ENCODE results near the gene ABCG4. TPM values are rescaled to one million over a fixed set of nuclear protein-coding genes. Genes with fewer than 3 reads are reported as not detected.

ABCG4 gene
- total and polyA plus RNA-seq, 2 of the 8 experiments (the other 6 are each of a cell fraction or from before 2014, with no cell fraction given) = 1.8 to 2.3 TPM

DNA sequence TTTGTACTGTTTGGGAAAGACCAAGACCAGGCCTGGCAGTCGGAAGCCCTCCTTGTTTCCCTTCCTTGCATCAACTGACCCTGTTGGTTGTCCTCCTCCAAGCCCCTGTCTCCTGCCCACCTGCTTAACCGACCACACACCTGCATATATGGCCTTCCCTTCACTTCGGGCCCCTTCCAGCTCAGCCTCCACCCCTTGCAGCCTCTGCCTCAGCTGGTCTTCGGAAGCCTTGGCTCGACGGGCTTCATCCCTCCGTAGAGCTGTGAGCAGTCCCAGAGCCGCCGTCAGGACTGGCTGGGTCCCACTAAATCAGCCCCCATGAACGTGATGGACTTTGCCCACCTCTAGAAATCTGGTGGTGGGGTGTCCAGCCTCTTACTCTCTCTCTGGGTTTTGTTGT is 44.8 kb downstream of the ABCG4 start:
- no peak overlapping the region for H3K14ac ChIP-seq (ENCODE audit: insufficient read length)
- H2AK5ac ChIP-seq (ENCODE audit: low read depth, low read length) = no peak overlapping the region
- H3K4me3 ChIP-seq (ENCODE audit: extremely low read depth in 1 of 4, insufficient read depth in 2 of 4, low read depth in 3 of 4, low read length in 4 of 4) = no peak overlapping the region
- DNase-seq (ENCODE audit: low read depth in 1 of 2, low spot score in 2 of 2) (no peak), FAIRE-seq (no peak)
- 87% methylated on average over 10 of the region's 10 CpGs; no CpG with 5 or more reads in 1 of the 2 experiments for WGBS, 2 experiments (ENCODE audit: extremely low coverage in 1 of 2, insufficient coverage in 1 of 2, insufficient read length in 1 of 2, insufficient replicate concordance in 2 of 2, low coverage in 1 of 2, low lambda C conversion rate in 2 of 2, missing lambda C conversion rate in 1 of 2)
- H2BK120ac ChIP-seq (replicated peaks; ENCODE audit: low read depth, low read length) = no peak overlapping the region
- H2BK15ac ChIP-seq (ENCODE audit: low read length) = peak overlapping the region; percentile 61; the same call in 1 of the 2 replicates
- no peak overlapping the region for H4K91ac ChIP-seq (replicated peaks; ENCODE audit: insufficient read length, low read length)
- no peak overlapping the region for H3K56ac ChIP-seq (replicated peaks; ENCODE audit: insufficient read length, low read depth, low read length)
- H3K36me3 ChIP-seq (ENCODE audit: control insufficient read depth in 2 of 4, insufficient read depth in 4 of 4, low read length in 3 of 4) = no peaks in the 10 kb centered on the region
- no peak overlapping the region; the same call in 1 of the 2 replicates for H4K8ac ChIP-seq (ENCODE audit: extremely low read depth, insufficient read depth, low read length)
- no peak overlapping the region for H2AFZ ChIP-seq (ENCODE audit: low read length)
- ChIA-PET POLR2A (ENCODE audit: partially characterized antibody) (interaction anchor here (1.4 to 2.9 kb wide), 3 partner anchors 11 to 25 kb away, joined by 5 to 7 read pairs (median 6); no protein-coding TSS in a partner anchor), CTCF (ENCODE audit: partially characterized antibody) (interaction anchor here (0.6 to 20.1 kb wide), 5 partner anchors 11 to 89 kb away, joined by 3 to 367 read pairs (median 33); partner anchors contain the start of genes ABCG4 and NHERF4)
- H3K79me2 ChIP-seq (ENCODE audit: control insufficient read depth in 1 of 2, insufficient read depth in 2 of 2, low read length in 2 of 2) = no peaks in the 10 kb centered on the region
- H3K27me3 ChIP-seq (replicated peaks in 1 of 4; ENCODE audit: control insufficient read depth in 3 of 4, extremely low read depth in 1 of 4, insufficient read depth in 3 of 4, low read length in 3 of 4) = no peaks in the 10 kb centered on the region
- H4K5ac ChIP-seq (ENCODE audit: insufficient read length, low read depth, low read length) = no peak overlapping the region
- no peak overlapping the region for H2BK5ac ChIP-seq (ENCODE audit: low read depth, low read length)
- H3K4me1 ChIP-seq (replicated peaks in 1 of 4; ENCODE audit: control insufficient read depth in 3 of 4, insufficient read depth in 4 of 4, low read length in 3 of 4) = peaks cover 0 to 5% (median under 1%) of the 10 kb centered on the region in 4 experiments; a peak in 4 of 7 replicates
- H3K27ac ChIP-seq (ENCODE audit: low read depth, low read length) = no peak overlapping the region
- 0 out of 2 replicates have a peak overlapping the region, but pooled peaks have one; percentile 27 for H2BK12ac ChIP-seq (ENCODE audit: low read depth, low read length)
- no peak overlapping the region for H2BK20ac ChIP-seq (ENCODE audit: low read length)
- H3K79me1 ChIP-seq (ENCODE audit: low read depth, low read length) = no peaks in the 10 kb centered on the region
- no peak overlapping the region for H3K23ac ChIP-seq (ENCODE audit: insufficient read length)
- no peak overlapping the region for H3K4me2 ChIP-seq (ENCODE audit: insufficient read depth in 1 of 2, low read depth in 2 of 2, low read length in 2 of 2)
- no peaks in the 10 kb centered on the region for H3K9me3 ChIP-seq (ENCODE audit: insufficient read depth in 2 of 2, low read depth in 1 of 2, low read length in 1 of 2)
- no peak overlapping the region for H3K9ac ChIP-seq (replicated peaks in 1 of 4; ENCODE audit: extremely low read depth in 1 of 4, low read depth in 3 of 4, low read length in 3 of 4)
- no peaks in the 10 kb centered on the region for H4K20me1 ChIP-seq (replicated peaks in 1 of 2; ENCODE audit: control insufficient read depth in 1 of 2, insufficient read depth in 2 of 2, low read length in 2 of 2)
- H3K23me2 ChIP-seq (ENCODE audit: low read depth, low read length) = no peaks in the 10 kb centered on the region
- H3K18ac ChIP-seq (ENCODE audit: extremely low read depth, low read length) = no peak overlapping the region
- no peak overlapping the region for H3K4ac ChIP-seq (replicated peaks; ENCODE audit: insufficient read length, low read depth, low read length)
- no peak for TF ChIP-seq NANOG (IDR thresholded peaks at IDR 0.05; ENCODE audit: insufficient read depth, low read depth, low read length, poor library complexity, severe bottlenecking)
- TF ChIP-seq, protein P1, sequence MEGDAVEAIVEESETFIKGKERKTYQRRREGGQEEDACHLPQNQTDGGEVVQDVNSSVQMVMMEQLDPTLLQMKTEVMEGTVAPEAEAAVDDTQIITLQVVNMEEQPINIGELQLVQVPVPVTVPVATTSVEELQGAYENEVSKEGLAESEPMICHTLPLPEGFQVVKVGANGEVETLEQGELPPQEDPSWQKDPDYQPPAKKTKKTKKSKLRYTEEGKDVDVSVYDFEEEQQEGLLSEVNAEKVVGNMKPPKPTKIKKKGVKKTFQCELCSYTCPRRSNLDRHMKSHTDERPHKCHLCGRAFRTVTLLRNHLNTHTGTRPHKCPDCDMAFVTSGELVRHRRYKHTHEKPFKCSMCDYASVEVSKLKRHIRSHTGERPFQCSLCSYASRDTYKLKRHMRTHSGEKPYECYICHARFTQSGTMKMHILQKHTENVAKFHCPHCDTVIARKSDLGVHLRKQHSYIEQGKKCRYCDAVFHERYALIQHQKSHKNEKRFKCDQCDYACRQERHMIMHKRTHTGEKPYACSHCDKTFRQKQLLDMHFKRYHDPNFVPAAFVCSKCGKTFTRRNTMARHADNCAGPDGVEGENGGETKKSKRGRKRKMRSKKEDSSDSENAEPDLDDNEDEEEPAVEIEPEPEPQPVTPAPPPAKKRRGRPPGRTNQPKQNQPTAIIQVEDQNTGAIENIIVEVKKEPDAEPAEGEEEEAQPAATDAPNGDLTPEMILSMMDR (IDR thresholded peaks at IDR 0.05; ENCODE audit: control extremely low read depth in 1 of 3, insufficient read depth in 1 of 3, low read depth in 1 of 3, low read length in 3 of 3) = no peak
- no peak for TF ChIP-seq RAD21 (IDR thresholded peaks at IDR 0.05 in 1 of 2, conservative IDR thresholded peaks at IDR 0.05 in 1 of 2; ENCODE audit: low read depth in 2 of 2, low read length in 2 of 2)
- TF ChIP-seq SAP30 (IDR thresholded peaks at IDR 0.05; ENCODE audit: insufficient read depth, insufficient replicate concordance, low read length) = no peak
- TF ChIP-seq TCF12 (IDR thresholded peaks at IDR 0.05; ENCODE audit: low read depth, low read length) = no peak
- TF ChIP-seq SP2 (IDR thresholded peaks at IDR 0.05; ENCODE audit: low read length) = no peak
- no peak for TF ChIP-seq RXRA (IDR thresholded peaks at IDR 0.05; ENCODE audit: insufficient read depth, low read depth, low read length)
- TF ChIP-seq JUND (IDR thresholded peaks at IDR 0.05; ENCODE audit: low read length) = no peak
- no peak for TF ChIP-seq CEBPB (IDR thresholded peaks at IDR 0.05; ENCODE audit: low read depth, low read length)
- no peak for TF ChIP-seq CTBP2 (IDR thresholded peaks at IDR 0.05; ENCODE audit: borderline replicate concordance, insufficient read depth, insufficient read length, low read length)

Measured in H1 (cell line).